Hepatocyte (in vitro differentiated cells): Measurements from ENCODE around the gene STEEP1. TPM values are rescaled to one million over a fixed set of nuclear protein-coding genes. Genes with fewer than 3 reads are reported as not detected.

Experiments used
- DNase-seq: peaks from one replicate; pipeline ENCODE4 v3.0.0-alpha.2; 2016; ENCODE audit warnings: low spot score
- H2AFZ ChIP-seq: fragments of 200-600 bp; sonication (generic); 2 replicates; pipeline ENCODE4 v1.6.0; 2016; ENCODE audit warnings: antibody characterized with exemption, mild to moderate bottlenecking
- H3K27ac ChIP-seq: fragments of 200-600 bp; sonication (generic); 2 replicates; pipeline ENCODE4 v1.5.1; 2016; ENCODE audit warnings: mild to moderate bottlenecking
- H3K27me3 ChIP-seq: fragments of 200-600 bp; sonication (generic); 2 replicates; pipeline ENCODE4 v1.6.1; 2016
- H3K36me3 ChIP-seq: fragments of 200-600 bp; sonication (generic); replicated peaks from 2 replicates; pipeline ENCODE4 v1.5.1; 2016; ENCODE audit warnings: low read depth; ENCODE audit not compliant: insufficient read depth
- H3K4me1 ChIP-seq: fragments of 200-600 bp; sonication (generic); 2 replicates; pipeline ENCODE4 v1.5.1; 2016; ENCODE audit warnings: mild to moderate bottlenecking, moderate library complexity; ENCODE audit not compliant: insufficient read depth
- H3K4me2 ChIP-seq: fragments of 200-600 bp; sonication (generic); 2 replicates; pipeline ENCODE4 v1.6.0; 2016
- H3K4me3 ChIP-seq: fragments of 200-600 bp; sonication (generic); 2 replicates; pipeline ENCODE4 v1.5.1; 2016; ENCODE audit warnings: mild to moderate bottlenecking
- H3K79me2 ChIP-seq: fragments of 200-600 bp; sonication (generic); 2 replicates; pipeline ENCODE4 v1.6.0; 2017; ENCODE audit warnings: mild to moderate bottlenecking
- H3K9me2 ChIP-seq: fragments of 200-600 bp; sonication (generic); replicated peaks from 2 replicates; pipeline ENCODE4 v1.6.0; 2017; ENCODE audit warnings: mild to moderate bottlenecking; ENCODE audit not compliant: insufficient read depth
- H3K9me3 ChIP-seq: fragments of 200-600 bp; sonication (generic); 2 replicates; pipeline ENCODE4 v1.5.1; 2016; ENCODE audit warnings: low read depth, mild to moderate bottlenecking
- H4K20me1 ChIP-seq: fragments of 200-600 bp; sonication (generic); 2 replicates; pipeline ENCODE4 v1.6.0; 2016; ENCODE audit warnings: mild to moderate bottlenecking; ENCODE audit not compliant: insufficient read depth, poor library complexity, severe bottlenecking
- EZH2 ChIP-seq: fragments of 200-600 bp; sonication (generic); IDR thresholded peaks from 2 replicates; pipeline ENCODE4 v1.6.1; 2016; ENCODE audit warnings: antibody characterized with exemption, mild to moderate bottlenecking, borderline replicate concordance
- EZH2phosphoT487 ChIP-seq: fragments of 200-600 bp; sonication (generic); IDR thresholded peaks from one replicate; pipeline ENCODE4 v1.6.1; 2018; ENCODE audit warnings: antibody characterized with exemption, mild to moderate bottlenecking, low read depth, moderate library complexity; ENCODE audit not compliant: unreplicated experiment, severe bottlenecking
- WGBS: methylation state at CpG from one replicate; pipeline ENCODE4 v1.1.6; 2016; ENCODE audit warnings: low lambda C conversion rate; ENCODE audit errors: missing lambda C conversion rate; 5-methylcytosine and 5-hydroxymethylcytosine counted together
- polyA plus RNA-seq: library from polyadenylated mRNA; unstranded; fragments of >200 nt; fragmentation: Nextera tagmentation; extraction: Ambion mirVana; gene quantifications from 2 replicates; pipeline ENCODE4 v1.2.1, GENCODE V29; 2016
- total RNA-seq: library from RNA; depleted of rRNA; stranded (reverse); fragments of >200 nt; gene quantifications from 2 replicates; pipeline ENCODE4 v1.2.3, GENCODE V29; 2014
- TF ChIP-seq, protein P1 (sequence below): fragments of 200-600 bp; sonication (generic); IDR thresholded peaks from 2 replicates; pipeline ENCODE4 v1.5.1; 2016; ENCODE audit warnings: antibody characterized with exemption, mild to moderate bottlenecking; ENCODE audit not compliant: poor library complexity

STEEP1 gene
- total and polyA plus RNA-seq, 2 experiments from 2014 or later, result 11.1 to 23.8 TPM

DNA sequence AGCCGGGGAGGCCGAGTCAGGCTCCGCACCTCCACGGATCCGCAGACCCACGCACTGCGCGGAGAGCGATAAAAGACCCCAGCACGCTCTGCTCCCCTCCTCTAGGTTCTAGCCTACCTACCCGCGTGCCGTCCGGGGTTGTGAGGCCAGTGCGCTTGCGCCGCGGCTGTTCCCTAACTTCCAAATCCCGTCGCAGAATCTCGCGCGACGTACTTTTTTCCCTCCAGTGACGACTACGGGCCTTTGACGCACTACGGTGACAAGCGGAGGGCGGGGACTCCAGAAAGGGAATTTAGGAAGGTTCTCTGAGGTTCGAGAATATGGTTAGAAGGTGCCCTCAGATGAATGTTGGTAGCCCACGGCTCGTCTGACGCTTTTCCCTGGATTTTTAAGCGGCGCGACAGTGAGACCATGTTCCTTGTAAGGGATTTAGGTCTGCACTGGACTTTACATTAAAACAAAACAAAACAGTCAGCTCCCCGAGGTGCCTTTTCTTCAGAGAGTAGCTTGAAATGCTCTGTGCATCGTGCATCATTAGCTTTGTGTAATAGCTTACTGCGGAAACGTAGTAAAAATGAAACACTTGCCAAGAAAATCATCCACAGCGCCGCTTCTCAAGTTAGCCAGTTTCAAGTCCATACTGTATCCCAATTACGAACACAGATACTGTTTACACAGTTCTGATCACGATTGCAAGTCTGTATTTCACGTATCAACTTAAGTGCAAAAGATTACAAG is 41.2 kb upstream of the STEEP1 start, which contains the start of gene NKRF:
NKRF (minus strand) TSS at position 145 of the 738 bp plus-strand sequence.
- H3K4me1 ChIP-seq, result no peaks in the 10 kb centered on the region
- no peaks in the 10 kb centered on the region for H3K9me2 ChIP-seq
- H3K27me3 ChIP-seq, result no peaks in the 10 kb centered on the region
- H4K20me1 ChIP-seq, result peaks cover 4% of the 10 kb centered on the region
- peak within 1 kb of the TSS; percentile 91 for H3K27ac ChIP-seq
- peak within 1 kb of the TSS; percentile 78 for H2AFZ ChIP-seq
- no peaks in the 10 kb centered on the region for H3K9me3 ChIP-seq
- peak within 1 kb of the TSS; percentile 46 for H3K4me3 ChIP-seq
- H3K36me3 ChIP-seq, result no peaks in the 10 kb centered on the region
- peaks cover 33% of the 10 kb centered on the region for H3K79me2 ChIP-seq
- peak within 1 kb of the TSS; percentile 83 for H3K4me2 ChIP-seq
- DNase-seq, result peak; percentile 93
- 53% methylated on average over 46 of the region's 46 CpGs for WGBS
- TF ChIP-seq EZH2phosphoT487 (no peak), EZH2 (no peak)
- TF ChIP-seq, protein P1, sequence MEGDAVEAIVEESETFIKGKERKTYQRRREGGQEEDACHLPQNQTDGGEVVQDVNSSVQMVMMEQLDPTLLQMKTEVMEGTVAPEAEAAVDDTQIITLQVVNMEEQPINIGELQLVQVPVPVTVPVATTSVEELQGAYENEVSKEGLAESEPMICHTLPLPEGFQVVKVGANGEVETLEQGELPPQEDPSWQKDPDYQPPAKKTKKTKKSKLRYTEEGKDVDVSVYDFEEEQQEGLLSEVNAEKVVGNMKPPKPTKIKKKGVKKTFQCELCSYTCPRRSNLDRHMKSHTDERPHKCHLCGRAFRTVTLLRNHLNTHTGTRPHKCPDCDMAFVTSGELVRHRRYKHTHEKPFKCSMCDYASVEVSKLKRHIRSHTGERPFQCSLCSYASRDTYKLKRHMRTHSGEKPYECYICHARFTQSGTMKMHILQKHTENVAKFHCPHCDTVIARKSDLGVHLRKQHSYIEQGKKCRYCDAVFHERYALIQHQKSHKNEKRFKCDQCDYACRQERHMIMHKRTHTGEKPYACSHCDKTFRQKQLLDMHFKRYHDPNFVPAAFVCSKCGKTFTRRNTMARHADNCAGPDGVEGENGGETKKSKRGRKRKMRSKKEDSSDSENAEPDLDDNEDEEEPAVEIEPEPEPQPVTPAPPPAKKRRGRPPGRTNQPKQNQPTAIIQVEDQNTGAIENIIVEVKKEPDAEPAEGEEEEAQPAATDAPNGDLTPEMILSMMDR, result no peak

DNA sequence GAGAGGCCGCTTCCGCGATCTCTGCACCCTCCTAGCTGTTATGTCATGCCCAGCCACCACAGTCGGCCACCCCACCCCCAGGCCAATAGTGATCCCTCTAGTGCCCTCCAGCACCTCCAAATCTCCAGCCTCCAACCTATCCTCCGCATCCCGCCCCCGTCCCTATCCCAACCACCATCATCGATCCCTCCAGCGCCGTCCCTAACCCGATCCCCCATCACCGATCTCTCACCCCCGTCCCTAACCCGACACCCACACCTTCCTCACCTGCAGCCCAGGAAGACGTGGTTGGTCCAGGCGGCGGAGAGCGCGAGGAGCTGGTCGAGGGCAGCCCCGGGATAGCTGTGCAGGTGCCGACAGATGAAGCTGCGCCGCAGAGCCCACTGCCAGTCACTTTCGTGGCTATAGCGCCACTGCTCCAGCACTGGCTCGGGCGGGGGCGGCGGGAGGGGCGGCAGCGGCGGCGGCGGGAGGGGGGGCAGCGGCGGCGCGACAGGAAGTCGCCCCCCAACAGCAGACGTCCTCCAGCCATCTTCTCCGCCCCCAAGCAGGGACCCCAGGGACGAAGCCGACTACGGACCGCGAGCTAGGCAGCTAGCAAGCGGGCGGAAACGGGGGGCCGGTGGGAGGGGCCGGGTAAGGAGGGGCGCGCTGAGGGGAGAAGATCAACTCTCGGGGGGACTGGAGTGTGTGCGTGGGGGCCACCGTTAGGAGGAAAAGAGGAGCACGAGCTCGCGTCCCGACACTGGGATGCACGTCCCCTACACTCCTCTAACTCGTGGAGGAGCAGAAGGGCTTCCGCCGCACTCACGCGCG is 40.5 kb upstream of the STEEP1 start:
- Histone ChIP-seq H3K4me1 (no peaks in the 10 kb centered on the region), H3K9me2 (no peaks in the 10 kb centered on the region), H3K4me2 (peak overlapping the region; percentile 83), H3K79me2 (peaks cover 36% of the 10 kb centered on the region), H3K9me3 (no peaks in the 10 kb centered on the region), H2AFZ (peak overlapping the region; percentile 41), H3K4me3 (peak overlapping the region; percentile 46), H4K20me1 (peaks cover 4% of the 10 kb centered on the region), H3K27ac (peak overlapping the region; percentile 81), H3K27me3 (no peaks in the 10 kb centered on the region), H3K36me3 (no peaks in the 10 kb centered on the region)
- peak; percentile 56 for DNase-seq
- TF ChIP-seq EZH2 (no peak), EZH2phosphoT487 (no peak)
- TF ChIP-seq, protein P1, result no peak
- WGBS, result 39% methylated on average over 26 of the region's 68 CpGs

DNA sequence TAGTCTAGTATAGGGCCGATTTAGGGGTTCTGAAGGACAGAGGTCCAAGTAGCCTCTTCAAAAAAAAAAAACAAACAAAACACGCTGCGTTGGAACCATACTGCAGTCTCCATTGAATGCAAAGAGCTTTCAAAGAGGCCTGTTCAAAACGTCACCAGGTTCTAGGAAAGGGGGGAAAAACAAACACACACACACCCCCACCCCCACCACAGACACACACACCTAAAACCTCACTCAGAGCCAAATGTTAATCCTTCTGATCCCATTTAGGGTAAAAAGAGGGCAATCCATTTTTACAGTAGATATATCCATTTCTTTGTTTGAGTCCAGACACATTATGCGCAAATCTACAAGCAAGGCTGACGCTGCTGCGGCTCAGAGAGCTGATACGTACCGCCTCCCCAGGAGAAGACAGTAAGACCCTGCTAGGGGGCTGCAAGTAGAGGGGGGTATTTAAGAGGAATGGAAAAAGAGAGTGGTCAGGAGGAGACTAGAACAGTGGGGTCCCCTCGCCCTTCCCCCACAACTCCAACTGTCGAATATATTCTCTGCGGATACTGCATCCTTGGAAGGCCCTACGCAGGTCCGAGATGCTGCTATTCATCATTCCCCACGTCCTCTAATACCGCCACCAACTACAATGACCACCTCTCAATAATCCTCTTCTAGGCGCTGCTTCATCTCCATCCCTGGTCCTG is 39.7 kb upstream of the STEEP1 start:
- H3K9me2 ChIP-seq, result no peaks in the 10 kb centered on the region
- H3K36me3 ChIP-seq, result no peaks in the 10 kb centered on the region
- no peaks in the 10 kb centered on the region for H3K27me3 ChIP-seq
- no peaks in the 10 kb centered on the region for H3K4me1 ChIP-seq
- H3K4me2 ChIP-seq, result peak overlapping the region; percentile 83
- no peak for TF ChIP-seq EZH2
- TF ChIP-seq, protein P1, result no peak
- no peak for TF ChIP-seq EZH2phosphoT487
- H3K79me2 ChIP-seq, result peaks cover 44% of the 10 kb centered on the region
- 37% methylated on average over 17 of the region's 17 CpGs for WGBS
- H4K20me1 ChIP-seq, result peaks cover 4% of the 10 kb centered on the region
- no peak for DNase-seq
- H3K27ac ChIP-seq, result no peak overlapping the region
- H3K4me3 ChIP-seq, result peak overlapping the region; percentile 46
- H3K9me3 ChIP-seq, result no peaks in the 10 kb centered on the region
- H2AFZ ChIP-seq, result no peak overlapping the region
